Adipocyte (in vitro differentiated cells): ENCODE results near the gene LENG8.

ENCODE experiments used
- DNase-seq: peaks from one replicate; pipeline ENCODE4 v3.0.0-alpha.2; 2015; ENCODE audit warnings: low read depth
- H3K27me3 ChIP-seq: replicated peaks from 2 replicates; pipeline ENCODE4 v1.7.0; 2013; ENCODE audit warnings: mild to moderate bottlenecking, low read length, moderate library complexity; ENCODE audit not compliant: control insufficient read depth, insufficient read depth
- H3K36me3 ChIP-seq: 2 replicates; pipeline ENCODE4 v1.7.0; 2013; ENCODE audit warnings: low read length, mild to moderate bottlenecking, moderate library complexity; ENCODE audit not compliant: control insufficient read depth, insufficient read depth, severe bottlenecking
- H3K4me1 ChIP-seq: 2 replicates; pipeline ENCODE4 v1.7.0; 2013; ENCODE audit warnings: mild to moderate bottlenecking, low read length, moderate library complexity; ENCODE audit not compliant: control insufficient read depth, insufficient read depth
- H3K4me3 ChIP-seq: 2 replicates; pipeline ENCODE4 v1.7.0; 2013; ENCODE audit warnings: mild to moderate bottlenecking, low read length, moderate library complexity
- H3K9ac ChIP-seq: 2 replicates; pipeline ENCODE4 v1.7.0; 2013; ENCODE audit warnings: mild to moderate bottlenecking, low read length, moderate library complexity
- H3K9me3 ChIP-seq: 2 replicates; pipeline ENCODE4 v1.7.0; 2013; ENCODE audit warnings: mild to moderate bottlenecking, low read length, moderate library complexity; ENCODE audit not compliant: control insufficient read depth

The LENG8 gene

DNA sequence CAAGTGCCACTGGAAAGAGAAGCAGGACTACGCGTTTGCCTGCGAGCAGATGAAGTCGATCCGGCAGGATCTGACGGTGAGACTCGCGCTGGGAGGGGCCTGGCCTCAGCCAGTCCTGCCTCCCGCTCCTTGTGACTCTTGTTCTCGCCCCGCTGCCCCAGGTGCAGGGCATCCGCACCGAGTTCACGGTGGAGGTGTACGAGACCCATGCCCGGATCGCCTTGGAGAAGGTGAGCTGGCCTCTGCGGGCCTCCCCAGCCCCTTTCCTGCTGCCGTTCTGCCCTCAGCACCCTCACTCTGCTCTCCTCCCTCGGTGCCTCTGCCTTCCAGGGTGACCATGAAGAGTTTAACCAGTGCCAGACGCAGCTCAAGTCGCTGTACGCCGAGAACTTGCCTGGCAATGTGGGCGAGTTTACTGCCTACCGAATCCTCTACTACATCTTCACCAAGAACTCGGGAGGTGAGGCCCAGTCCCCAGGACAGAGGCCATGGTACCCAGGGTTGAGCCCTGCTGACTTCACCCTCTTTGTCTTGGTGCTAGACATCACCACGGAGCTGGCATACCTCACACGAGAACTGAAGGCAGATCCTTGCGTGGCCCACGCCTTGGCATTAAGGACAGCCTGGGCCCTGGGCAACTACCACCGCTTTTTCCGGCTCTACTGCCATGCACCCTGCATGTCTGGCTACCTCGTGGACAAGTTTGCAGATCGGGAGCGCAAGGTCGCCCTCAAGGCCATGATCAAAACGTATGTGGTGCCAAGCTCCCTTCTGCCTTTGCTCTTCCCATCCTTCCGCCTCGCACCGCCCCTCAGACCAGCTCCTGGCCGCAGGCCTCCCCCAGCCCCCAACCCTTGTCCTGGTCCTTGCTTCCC, 9.0 kb downstream of the LENG8 start:
- no peaks in the 10 kb centered on the region for H3K9me3 ChIP-seq
- DNase-seq = no peak
- H3K27me3 ChIP-seq = no peaks in the 10 kb centered on the region
- peaks cover 15% of the 10 kb centered on the region for H3K4me1 ChIP-seq
- no peak overlapping the region for H3K4me3 ChIP-seq
- no peak overlapping the region for H3K9ac ChIP-seq
- peaks cover 86% of the 10 kb centered on the region for H3K36me3 ChIP-seq

DNA sequence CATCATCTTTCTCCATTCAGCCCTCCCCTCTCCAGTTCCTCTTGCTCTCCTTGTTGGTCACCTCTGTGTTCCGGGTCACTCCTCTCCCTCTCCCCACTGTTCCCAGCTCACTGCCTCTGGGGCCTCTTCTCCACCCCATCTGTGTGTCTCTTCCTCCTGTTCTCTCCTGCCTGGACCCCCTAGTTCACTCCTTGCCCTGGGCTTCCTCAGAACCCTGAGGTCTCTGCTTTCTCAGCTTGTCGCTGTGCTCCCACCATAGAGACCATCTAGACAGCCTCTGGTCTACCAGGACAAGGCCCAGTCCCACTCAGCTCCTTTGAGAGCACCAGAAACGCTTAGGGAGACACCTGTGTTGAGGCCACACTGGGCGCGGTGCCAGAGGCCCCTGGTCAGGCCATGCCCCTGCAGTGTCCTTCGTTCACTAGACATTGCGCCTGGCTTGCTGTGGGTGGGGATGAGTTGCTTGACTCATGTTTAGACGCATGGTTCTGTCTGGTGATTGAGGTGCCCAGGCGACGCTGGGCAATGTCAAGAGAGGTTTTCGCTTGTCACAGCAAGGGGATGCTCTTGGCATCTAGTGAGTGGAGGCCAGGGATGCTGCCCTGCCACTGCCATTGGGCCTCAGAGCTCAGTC, 9.8 kb downstream of the LENG8 start:
- no peak overlapping the region for H3K4me3 ChIP-seq
- H3K9me3 ChIP-seq = no peaks in the 10 kb centered on the region
- H3K4me1 ChIP-seq = peaks cover 16% of the 10 kb centered on the region
- peaks cover 78% of the 10 kb centered on the region for H3K36me3 ChIP-seq
- H3K9ac ChIP-seq = no peak overlapping the region
- DNase-seq = no peak
- no peaks in the 10 kb centered on the region for H3K27me3 ChIP-seq

DNA sequence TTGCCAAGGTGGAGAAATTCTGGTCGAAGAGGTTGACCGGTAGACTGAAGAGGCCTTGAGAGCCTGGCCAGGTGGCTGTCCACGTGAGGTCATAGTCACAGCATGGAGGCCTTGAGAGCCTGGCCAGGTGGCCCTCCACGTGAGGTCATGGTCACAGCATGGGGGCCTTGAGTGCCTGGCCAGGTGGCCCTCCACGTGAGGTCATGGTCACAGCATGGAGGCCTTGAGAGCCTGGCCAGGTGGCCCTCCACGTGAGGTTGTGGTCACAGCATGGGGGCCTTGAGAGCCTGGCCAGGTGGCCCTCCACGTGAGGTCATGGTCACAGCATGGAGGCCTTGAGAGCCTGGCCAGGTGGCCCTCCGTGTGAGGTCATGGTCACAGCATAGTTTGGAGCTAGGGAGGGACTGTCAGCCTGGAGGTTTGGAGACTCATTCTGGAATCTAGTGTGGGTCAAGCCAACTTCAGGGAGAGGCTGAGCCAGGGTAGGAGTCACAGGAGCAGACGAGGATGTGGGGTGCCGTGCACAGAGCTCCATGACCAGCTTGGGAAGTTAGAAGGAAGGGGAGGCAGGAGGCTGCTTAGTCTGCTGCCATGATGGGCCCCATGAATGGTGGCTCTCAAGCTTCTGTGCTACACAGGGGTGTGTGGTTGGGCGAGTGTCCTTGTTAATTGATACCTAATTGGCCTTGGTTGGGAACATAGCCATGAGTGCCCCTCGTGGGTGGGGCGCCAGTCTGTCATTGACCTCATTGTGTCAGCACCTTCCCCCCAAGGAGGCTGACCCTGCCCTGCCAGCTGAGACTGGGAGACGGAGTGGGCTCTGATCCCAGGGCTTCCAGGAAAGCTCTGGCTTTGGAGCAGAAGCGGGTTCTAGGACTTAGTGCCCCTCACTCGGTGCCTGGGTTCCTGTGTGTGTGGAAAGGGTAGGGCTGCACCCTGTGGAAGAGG, 10.6 kb downstream of the LENG8 start:
- H3K27me3 ChIP-seq = no peaks in the 10 kb centered on the region
- H3K9ac ChIP-seq = no peak overlapping the region
- peaks cover 23% of the 10 kb centered on the region for H3K4me1 ChIP-seq
- no peaks in the 10 kb centered on the region for H3K9me3 ChIP-seq
- no peak overlapping the region for H3K4me3 ChIP-seq
- no peak for DNase-seq
- peaks cover 70% of the 10 kb centered on the region for H3K36me3 ChIP-seq

- Histone ChIP-seq H3K4me3 (no peak overlapping the region), H3K9me3 (no peaks in the 10 kb centered on the region), H3K27me3 (no peaks in the 10 kb centered on the region), H3K36me3 (peaks cover 61% of the 10 kb centered on the region), H3K9ac (no peak overlapping the region), H3K4me1 (peaks cover 23% of the 10 kb centered on the region)
- no peak for DNase-seq
These were observed 11.4 kb downstream of the LENG8 start for GRCh38 chr19:54460230-54461005.

- Histone ChIP-seq H3K36me3 (peaks cover 54% of the 10 kb centered on the region), H3K27me3 (no peaks in the 10 kb centered on the region), H3K4me1 (peaks cover 23% of the 10 kb centered on the region), H3K4me3 (no peak overlapping the region), H3K9ac (no peak overlapping the region), H3K9me3 (no peaks in the 10 kb centered on the region)
- DNase-seq = no peak
These were observed 12.2 kb downstream of the LENG8 start for GRCh38 chr19:54461210-54461609.

DNA sequence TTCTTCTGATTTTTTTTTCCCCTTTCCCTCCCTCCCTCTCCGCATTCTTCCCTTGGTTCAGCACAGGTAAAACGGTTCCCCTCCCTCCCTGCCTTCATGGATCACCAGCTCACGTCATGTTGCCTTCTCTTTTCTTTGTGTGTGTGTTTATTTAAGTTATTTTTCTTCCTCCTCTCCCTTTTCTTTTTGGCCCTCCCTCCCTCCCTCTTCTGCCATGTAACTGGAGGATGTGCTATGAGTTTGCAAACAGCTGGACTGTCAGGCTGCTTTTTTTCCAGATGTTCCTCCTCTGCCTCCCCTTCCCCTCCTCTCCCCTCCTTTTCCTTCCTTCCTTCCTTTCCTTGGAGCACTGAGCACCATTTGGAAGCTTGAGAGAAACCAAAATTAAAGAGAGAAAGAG, 12.6 kb downstream of the LENG8 start:
- Histone ChIP-seq H3K36me3 (peaks cover 50% of the 10 kb centered on the region), H3K27me3 (no peaks in the 10 kb centered on the region)

GRCh38 chr19:54462047-54462654, 13.2 kb downstream of the LENG8 start:
- H3K9ac ChIP-seq = peak overlapping the region; percentile 91
- peak overlapping the region; percentile 81 for H3K4me3 ChIP-seq
- no peak for DNase-seq
- H3K4me1 ChIP-seq = peaks cover 23% of the 10 kb centered on the region
- no peaks in the 10 kb centered on the region for H3K27me3 ChIP-seq
- no peaks in the 10 kb centered on the region for H3K9me3 ChIP-seq
- H3K36me3 ChIP-seq = peaks cover 44% of the 10 kb centered on the region

More for the DNA sequence above, 12.6 kb downstream of the LENG8 start:
- H3K4me1 ChIP-seq = peaks cover 23% of the 10 kb centered on the region
- DNase-seq = no peak
- H3K9ac ChIP-seq = peak overlapping the region; percentile 91
- no peaks in the 10 kb centered on the region for H3K9me3 ChIP-seq
- H3K4me3 ChIP-seq = no peak overlapping the region

DNA sequence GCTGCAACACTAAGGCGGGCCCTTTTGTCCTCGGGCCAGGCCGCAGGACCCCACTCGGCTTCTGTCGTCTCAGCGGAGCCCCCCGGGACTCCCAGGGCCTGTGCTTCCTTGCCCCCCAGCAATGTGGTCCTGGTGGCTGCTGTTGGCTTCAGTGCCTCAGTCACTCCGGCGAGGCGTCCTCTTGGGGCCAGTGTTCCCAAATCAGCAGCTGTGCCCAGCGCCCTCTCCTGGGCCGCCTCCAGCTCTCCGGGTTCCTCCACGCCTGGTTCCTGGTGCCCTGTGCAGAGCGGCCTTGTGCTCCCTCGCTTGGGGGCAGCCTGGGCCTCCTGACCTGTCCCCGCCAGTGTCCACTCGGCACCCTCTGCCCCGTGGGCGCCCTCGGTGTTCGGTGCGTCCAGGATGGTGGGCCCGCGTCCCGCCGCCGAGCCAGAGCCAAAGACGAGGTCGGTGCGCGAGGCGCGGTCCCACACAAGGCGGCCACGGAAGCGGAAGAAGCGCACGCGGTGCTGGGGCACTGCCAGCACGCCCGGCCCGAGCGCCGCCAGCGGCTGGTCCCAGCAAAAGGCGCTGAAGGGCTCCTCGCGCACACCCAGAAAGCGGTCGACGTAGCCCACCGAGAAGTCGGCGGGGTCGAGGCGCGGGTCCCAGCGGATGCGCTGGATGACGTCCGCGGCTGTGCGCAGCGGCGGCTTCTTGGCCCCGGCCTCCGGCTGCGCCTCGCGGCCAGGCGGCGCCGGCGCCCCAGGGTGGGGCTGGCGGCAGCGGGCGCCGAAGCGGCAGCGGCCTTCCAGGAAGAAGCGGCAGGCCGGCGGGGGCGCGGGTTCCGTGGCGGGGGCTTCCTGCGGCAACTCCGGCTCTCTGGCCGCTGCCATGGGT, 13.9 kb downstream of the LENG8 start:
- H3K9ac ChIP-seq = peak overlapping the region; percentile 91
- peaks cover 23% of the 10 kb centered on the region for H3K4me1 ChIP-seq
- peak overlapping the region; percentile 81 for H3K4me3 ChIP-seq
- H3K9me3 ChIP-seq = no peaks in the 10 kb centered on the region
- DNase-seq = peak; percentile 79
- H3K27me3 ChIP-seq = no peaks in the 10 kb centered on the region
- H3K36me3 ChIP-seq = peaks cover 37% of the 10 kb centered on the region

GRCh38 chr19:54463531-54464043, 14.6 kb downstream of the LENG8 start, which contains the start of gene LENG9:
LENG9 (minus strand) TSS chr19:54463778; CDS start chr19:54463526, 252 bp downstream.
- Histone ChIP-seq H3K4me1 (peaks cover 23% of the 10 kb centered on the region), H3K4me3 (peak within 1 kb of the TSS; percentile 81), H3K9me3 (no peaks in the 10 kb centered on the region), H3K9ac (peak within 1 kb of the TSS; percentile 91), H3K27me3 (no peaks in the 10 kb centered on the region), H3K36me3 (peaks cover 30% of the 10 kb centered on the region)
- DNase-seq = peak; percentile 100
